Small intestine (tissue), 7 donors: ENCODE data around the gene TMEM238. TPM values are rescaled to one million over a fixed set of nuclear protein-coding genes. Genes with fewer than 3 reads are reported as not detected.

Experiments
- DNase-seq, 2 donors: peaks; one replicate each; pipeline versions ENCODE4 v3.0.0 to v3.0.0-alpha.2; 2013
- FAIRE-seq: peaks from 2 replicates; lab custom pipeline; 2012; peaks lifted over from hg19 to GRCh38; lab: Jason Lieb, UNC
- H3K27ac ChIP-seq, 3 donors: one replicate each; pipeline ENCODE4 v1.5.1; 2013; ENCODE audit warnings: low read length in 2 of 3, mild to moderate bottlenecking in 2 of 3, control low read depth in 1 of 3, inconsistent platforms in 1 of 3, low read depth in 1 of 3, moderate library complexity in 1 of 3
- H3K27me3 ChIP-seq, 3 donors: one replicate each; pipeline ENCODE4 v1.6.1; 2013; ENCODE audit warnings: low read length in 3 of 3, inconsistent platforms in 1 of 3; ENCODE audit not compliant: control insufficient read depth in 3 of 3, insufficient read depth in 3 of 3
- H3K36me3 ChIP-seq, 3 donors: one replicate each; pipeline ENCODE4 v1.6.1; 2013; ENCODE audit warnings: low read length in 3 of 3, inconsistent platforms in 1 of 3, low read depth in 1 of 3, mild to moderate bottlenecking in 1 of 3, moderate library complexity in 1 of 3; ENCODE audit not compliant: control insufficient read depth in 3 of 3, insufficient read depth in 2 of 3
- H3K4me1 ChIP-seq, 3 donors: one replicate each; pipeline ENCODE4 v1.6.1; 2013; ENCODE audit warnings: low read length in 2 of 3, inconsistent platforms in 1 of 3, low read depth in 1 of 3, mild to moderate bottlenecking in 1 of 3, moderate library complexity in 1 of 3; ENCODE audit not compliant: control insufficient read depth in 3 of 3, insufficient read depth in 2 of 3
- H3K4me3 ChIP-seq, 3 donors: one replicate each; pipeline ENCODE4 v1.5.1; 2013; ENCODE audit warnings: low read length in 3 of 3, control low read depth in 1 of 3, inconsistent platforms in 1 of 3, low read depth in 1 of 3, mild to moderate bottlenecking in 1 of 3, moderate library complexity in 1 of 3
- H3K9me3 ChIP-seq, 2 donors: one replicate each; pipeline ENCODE4 v1.6.1; 2013; ENCODE audit warnings: low read depth in 1 of 2, low read length in 1 of 2; ENCODE audit not compliant: control insufficient read depth in 2 of 2, insufficient read depth in 1 of 2
- WGBS, 3 donors: extraction: QIAGEN DNeasy Blood & Tissue Kit; methylation state at CpG; one replicate each; pipeline ENCODE4 v1.1.7; 2013; 5-methylcytosine and 5-hydroxymethylcytosine counted together
- polyA plus RNA-seq, 4 donors: library from polyadenylated mRNA; stranded (reverse) in 3 of 4; unstranded in 1 of 4; fragments of 200-250 nt in 3 of 4; fragments of 120-200 nt in 1 of 4; gene quantifications; one replicate each; pipeline versions ENCODE4 v1.2.1 to v1.2.3, GENCODE V29; 2013
- donor health status: healthy with polysubstance abuse.
- donor health status: control.
- donor health status: control.
- donor health status: Bipolar disorder and iron deficiency.
- donor health status: healthy.

TMEM238 gene
- polyA plus RNA-seq, 4 donors: 1.6 to 9.4 (median 2.2) TPM; not detected in 1

DNA sequence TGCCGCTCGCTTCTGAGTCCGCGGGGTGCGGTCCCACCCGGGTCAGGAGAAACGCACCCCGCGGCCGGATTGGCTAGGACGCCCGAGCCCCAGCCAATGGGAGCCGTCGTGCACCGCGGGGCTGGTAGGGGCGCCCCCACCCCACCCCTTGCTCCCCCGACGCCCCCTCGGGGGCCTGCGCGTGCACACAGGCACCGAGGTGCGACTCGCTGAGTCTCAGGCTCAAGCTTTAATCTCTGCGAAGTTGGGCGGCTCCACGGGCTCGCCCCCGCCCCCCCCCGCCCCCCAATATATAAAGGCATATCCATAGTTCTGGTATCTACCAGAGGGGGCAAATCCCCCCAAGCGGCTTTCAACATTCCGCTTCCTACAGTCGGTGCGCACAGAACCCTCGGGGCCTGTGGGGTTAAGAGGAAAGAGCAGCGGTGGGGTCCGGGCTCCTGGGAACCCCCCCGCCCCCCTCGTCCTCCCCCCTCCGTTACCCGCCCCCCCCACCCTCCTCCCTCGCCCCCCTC, 29.3 kb downstream of the TMEM238 start, which contains the start of gene COX6B2:
COX6B2 (minus strand) TSS at position 22 of the 515 bp plus-strand sequence. CDS start 198 bp downstream, outside the sequence.
- 2 to 3% (median 2%) methylated on average over 22 to 41 of the region's 43 CpGs for WGBS, 3 donors
- no peaks in the 10 kb centered on the region for H3K9me3 ChIP-seq
- H3K27me3 ChIP-seq: peaks cover 6 to 65% (median 33%) of the 10 kb centered on the region in 3 donors
- FAIRE-seq (no peak), DNase-seq (no peak)
- no peaks in the 10 kb centered on the region for H3K36me3 ChIP-seq
- peaks cover 0 to 20% (median 5%) of the 10 kb centered on the region in 3 donors for H3K4me1 ChIP-seq
- H3K27ac ChIP-seq: no peak within 1 kb of the TSS
- H3K4me3 ChIP-seq: peak within 1 kb of the TSS; percentile 34 to 57 (median 51)

GRCh38 chr19:55353803-55354697, 30.0 kb downstream of the TMEM238 start:
- no peak for FAIRE-seq
- peaks cover 6 to 65% (median 33%) of the 10 kb centered on the region in 3 donors for H3K27me3 ChIP-seq
- peaks cover 0 to 20% (median 5%) of the 10 kb centered on the region in 3 donors for H3K4me1 ChIP-seq
- H3K4me3 ChIP-seq: peak overlapping the region; percentile 34 to 57 (median 51)
- 1 to 2% (median 1%) methylated on average over 50 to 72 of the region's 72 CpGs for WGBS, 3 donors
- H3K36me3 ChIP-seq: peaks cover 0 to 3% (median 0%) of the 10 kb centered on the region in 3 donors
- H3K27ac ChIP-seq: no peak overlapping the region
- no peaks in the 10 kb centered on the region for H3K9me3 ChIP-seq
- DNase-seq: peak; percentile 45 to 84

GRCh38 chr19:55353356-55353802, 30.7 kb downstream of the TMEM238 start:
- Histone ChIP-seq H3K36me3 (peaks cover 0 to 6% (median 0%) of the 10 kb centered on the region in 3 donors), H3K4me1 (peaks cover 0 to 20% (median 5%) of the 10 kb centered on the region in 3 donors), H3K27me3 (peaks cover 6 to 65% (median 33%) of the 10 kb centered on the region in 3 donors), H3K9me3 (no peaks in the 10 kb centered on the region), H3K27ac (no peak overlapping the region), H3K4me3 (peak overlapping the region; percentile 34 to 57 (median 51))
- 4% methylated on average over 22 to 24 of the region's 24 CpGs for WGBS, 3 donors
- DNase-seq: no peak
- no peak for FAIRE-seq

- Histone ChIP-seq H3K27me3 (peaks cover 6 to 65% (median 33%) of the 10 kb centered on the region in 3 donors), H3K4me1 (peaks cover 0 to 20% (median 5%) of the 10 kb centered on the region in 3 donors), H3K27ac (no peak overlapping the region), H3K4me3 (no peak overlapping the region), H3K36me3 (peaks cover 0 to 12% (median 0%) of the 10 kb centered on the region in 3 donors), H3K9me3 (no peaks in the 10 kb centered on the region)
- 41 to 65% (median 53%) methylated on average over 25 of the region's 25 CpGs for WGBS, 3 donors
- DNase-seq (peak in 1 of 2 donors; percentile 43), FAIRE-seq (no peak)
These were observed 31.4 kb downstream of the TMEM238 start for GRCh38 chr19:55352549-55353145.

GRCh38 chr19:55352040-55352439, 32.1 kb downstream of the TMEM238 start:
- DNase-seq (no peak), FAIRE-seq (no peak)
- Histone ChIP-seq H3K9me3 (no peaks in the 10 kb centered on the region), H3K36me3 (peaks cover 0 to 17% (median 2%) of the 10 kb centered on the region in 3 donors), H3K27ac (no peak overlapping the region), H3K27me3 (peaks cover 4 to 61% (median 33%) of the 10 kb centered on the region in 3 donors), H3K4me1 (peaks cover 0 to 20% (median 5%) of the 10 kb centered on the region in 3 donors), H3K4me3 (no peak overlapping the region)
- 44 to 63% (median 58%) methylated on average over 6 of the region's 6 CpGs for WGBS, 3 donors

DNA sequence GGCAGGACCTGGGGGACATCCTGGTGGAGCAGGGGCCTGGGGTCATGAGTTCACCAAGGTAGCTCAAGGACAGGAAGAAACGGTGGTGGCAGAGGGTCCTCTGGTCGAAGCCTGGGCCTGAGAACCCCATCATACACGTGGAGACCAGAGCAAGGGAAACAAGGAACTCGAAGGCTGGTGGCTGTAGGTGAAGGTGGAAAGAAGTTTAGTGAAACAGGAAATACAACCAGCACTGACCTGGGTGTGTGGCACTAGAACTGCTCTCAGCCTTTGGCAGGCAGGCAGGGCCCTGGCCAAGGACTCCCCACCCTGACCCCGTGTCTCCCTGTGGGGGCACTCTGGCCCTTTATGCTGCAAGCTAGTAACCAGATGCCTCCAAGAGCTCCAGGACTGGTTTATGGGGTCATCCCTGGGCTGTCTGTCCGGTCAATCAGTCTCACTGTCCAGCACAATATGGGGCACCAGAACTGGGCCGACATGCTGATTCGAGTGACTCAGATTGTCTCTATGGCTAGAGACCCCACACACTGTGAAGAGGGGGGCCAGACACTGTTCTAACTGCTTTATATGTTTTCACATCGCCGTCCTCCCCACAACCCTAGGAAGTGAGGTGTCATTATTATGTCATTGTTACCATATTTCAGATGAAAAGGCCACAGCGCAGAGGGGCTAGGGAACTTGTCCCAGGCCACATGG, 33.3 kb downstream of the TMEM238 start:
- Histone ChIP-seq H3K9me3 (no peaks in the 10 kb centered on the region), H3K4me1 (peaks cover 0 to 20% (median 5%) of the 10 kb centered on the region in 3 donors), H3K36me3 (peaks cover 0 to 26% (median 5%) of the 10 kb centered on the region in 3 donors), H3K4me3 (no peak overlapping the region), H3K27ac (no peak overlapping the region), H3K27me3 (peaks cover 4 to 48% (median 30%) of the 10 kb centered on the region in 3 donors)
- 55 to 67% (median 59%) methylated on average over 11 of the region's 11 CpGs for WGBS, 3 donors
- DNase-seq (no peak), FAIRE-seq (no peak)

- 73 to 81% (median 80%) methylated on average over 22 of the region's 22 CpGs for WGBS, 3 donors
- Histone ChIP-seq H3K4me1 (peaks cover 0 to 12% (median 2%) of the 10 kb centered on the region in 3 donors), H3K4me3 (no peak overlapping the region), H3K27ac (no peak overlapping the region), H3K9me3 (no peaks in the 10 kb centered on the region), H3K36me3 (peaks cover 0 to 44% (median 5%) of the 10 kb centered on the region in 3 donors), H3K27me3 (peaks cover 4 to 26% (median 24%) of the 10 kb centered on the region in 3 donors)
- FAIRE-seq (no peak), DNase-seq (no peak)
These were observed 35.6 kb downstream of the TMEM238 start for GRCh38 chr19:55348317-55349034.
